Mesendoderm (in vitro differentiated cells): Measurements from ENCODE around the gene PDE11A.

ENCODE experiments used
- DNase-seq: peaks from one replicate; pipeline ENCODE4 v3.0.0; 2013
- H2AK5ac ChIP-seq: 2 replicates; pipeline ENCODE4 v1.6.1; 2013; ENCODE audit warnings: low read length, inconsistent platforms
- H2BK120ac ChIP-seq: 2 replicates; pipeline ENCODE4 v1.6.1; 2013; ENCODE audit warnings: low read depth, mild to moderate bottlenecking, low read length, moderate library complexity, mixed read lengths
- H2BK15ac ChIP-seq: replicated peaks from 2 replicates; pipeline ENCODE4 v1.6.1; 2013; ENCODE audit warnings: low read depth, mild to moderate bottlenecking, moderate library complexity
- H2BK5ac ChIP-seq: 2 replicates; pipeline ENCODE4 v1.6.1; 2013; ENCODE audit warnings: low read length, inconsistent platforms
- H3K18ac ChIP-seq: 2 replicates; pipeline ENCODE4 v1.6.1; 2013; ENCODE audit warnings: mild to moderate bottlenecking, low read length, mixed read lengths
- H3K23ac ChIP-seq: one replicate; pipeline ENCODE4 v1.6.1; 2013; ENCODE audit warnings: low read length
- H3K27ac ChIP-seq: 2 replicates; pipeline ENCODE4 v1.5.1; 2013; ENCODE audit warnings: low read depth, mild to moderate bottlenecking, inconsistent platforms, low read length, moderate library complexity
- H3K27me3 ChIP-seq: 2 replicates; pipeline ENCODE4 v1.6.1; 2013; ENCODE audit warnings: low read length, control low read depth, mild to moderate bottlenecking, inconsistent platforms; ENCODE audit not compliant: insufficient read depth, poor library complexity
- H3K36me3 ChIP-seq: 2 replicates; pipeline ENCODE4 v1.6.1; 2013; ENCODE audit warnings: low read length, inconsistent platforms; ENCODE audit not compliant: control insufficient read depth, insufficient read depth
- H3K4ac ChIP-seq: one replicate; pipeline ENCODE4 v1.6.1; 2013; ENCODE audit warnings: low read depth, mild to moderate bottlenecking, low read length, moderate library complexity
- H3K4me1 ChIP-seq: 2 replicates; pipeline ENCODE4 v1.6.1; 2013; ENCODE audit warnings: low read depth, low read length, inconsistent platforms; ENCODE audit not compliant: control insufficient read depth
- H3K4me2 ChIP-seq: 2 replicates; pipeline ENCODE4 v1.6.1; 2013; ENCODE audit warnings: low read length
- H3K4me3 ChIP-seq: 2 replicates; pipeline ENCODE4 v1.5.1; 2013; ENCODE audit warnings: mild to moderate bottlenecking, low read length
- H3K56ac ChIP-seq: one replicate; pipeline ENCODE4 v1.6.1; 2013; ENCODE audit warnings: low read length
- H3K79me1 ChIP-seq: 2 replicates; pipeline ENCODE4 v1.6.1; 2013; ENCODE audit warnings: low read length, inconsistent platforms
- H3K79me2 ChIP-seq: 2 replicates; pipeline ENCODE4 v1.6.1; 2013; ENCODE audit warnings: mild to moderate bottlenecking, low read length; ENCODE audit not compliant: control insufficient read depth, insufficient read depth
- H3K9ac ChIP-seq: 2 replicates; pipeline ENCODE4 v1.6.1; 2013; ENCODE audit warnings: low read length, inconsistent platforms
- H4K5ac ChIP-seq: one replicate; pipeline ENCODE4 v1.6.1; 2013; ENCODE audit warnings: low read length
- H4K8ac ChIP-seq: one replicate; pipeline ENCODE4 v1.6.1; 2013; ENCODE audit warnings: low read depth, mild to moderate bottlenecking, control low read depth, low read length, moderate library complexity
- WGBS: extraction: QIAGEN DNeasy Blood & Tissue Kit; methylation state at CpG from one replicate; pipeline ENCODE4 v1.1.7; 2013; ENCODE audit warnings: low lambda C conversion rate, missing lambda C conversion rate; ENCODE audit not compliant: insufficient coverage; ENCODE audit errors: extremely low coverage; 5-methylcytosine and 5-hydroxymethylcytosine counted together

PDE11A gene

DNA sequence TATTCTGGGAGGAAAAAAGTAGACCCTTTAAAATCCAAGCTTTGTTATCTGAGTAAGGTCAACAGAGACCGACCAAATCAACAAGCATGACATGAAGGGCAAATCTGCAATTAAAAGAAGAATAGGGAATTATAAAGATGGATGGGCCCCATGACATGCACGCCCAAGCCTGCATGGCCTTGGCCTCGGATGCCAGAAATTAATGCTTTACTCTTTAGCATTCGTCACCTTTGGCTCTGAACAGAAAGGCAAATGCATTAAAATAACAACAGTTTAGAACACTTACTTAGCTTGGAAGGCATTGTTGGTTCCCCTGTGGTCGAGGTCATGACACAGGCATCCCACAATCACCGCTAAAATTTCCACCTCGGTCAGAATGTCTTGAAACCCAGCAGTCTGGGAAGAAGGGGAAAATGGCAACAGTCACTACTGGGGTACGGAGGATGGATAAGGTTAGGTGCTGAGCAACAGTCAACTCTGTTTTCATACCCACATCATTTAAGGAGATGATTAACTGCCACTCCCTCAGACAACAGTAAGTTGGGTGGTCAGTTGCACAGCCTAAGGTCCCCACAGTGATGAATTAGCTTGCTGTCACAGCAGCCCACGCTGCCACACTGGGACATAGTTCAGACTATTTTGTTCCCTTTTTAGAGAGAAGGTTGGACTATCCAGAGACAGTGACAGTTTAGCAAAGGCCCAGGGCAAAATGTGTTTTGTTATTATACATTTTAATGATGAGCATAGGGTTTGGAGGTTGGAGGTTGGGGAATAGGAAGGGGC is 360.9 kb downstream of the PDE11A start:
- H2BK120ac ChIP-seq, result no peak overlapping the region
- H4K5ac ChIP-seq, result no peak overlapping the region
- no peaks in the 10 kb centered on the region for H3K27me3 ChIP-seq
- H3K23ac ChIP-seq, result no peak overlapping the region
- H2AK5ac ChIP-seq, result no peak overlapping the region
- H3K4me1 ChIP-seq, result no peaks in the 10 kb centered on the region
- H3K4ac ChIP-seq, result no peak overlapping the region
- H3K4me3 ChIP-seq, result no peak overlapping the region
- no CpG with 5 or more reads among the region's 9 CpGs for WGBS
- H3K18ac ChIP-seq, result no peak overlapping the region
- H3K79me1 ChIP-seq, result no peaks in the 10 kb centered on the region
- H3K27ac ChIP-seq, result no peak overlapping the region
- no peaks in the 10 kb centered on the region for H3K79me2 ChIP-seq
- no peak overlapping the region for H4K8ac ChIP-seq
- no peaks in the 10 kb centered on the region for H3K36me3 ChIP-seq
- no peak overlapping the region for H2BK5ac ChIP-seq
- no peak overlapping the region for H3K4me2 ChIP-seq
- no peak for DNase-seq
- H3K56ac ChIP-seq, result no peak overlapping the region
- no peak overlapping the region for H3K9ac ChIP-seq
- no peak overlapping the region for H2BK15ac ChIP-seq

DNA sequence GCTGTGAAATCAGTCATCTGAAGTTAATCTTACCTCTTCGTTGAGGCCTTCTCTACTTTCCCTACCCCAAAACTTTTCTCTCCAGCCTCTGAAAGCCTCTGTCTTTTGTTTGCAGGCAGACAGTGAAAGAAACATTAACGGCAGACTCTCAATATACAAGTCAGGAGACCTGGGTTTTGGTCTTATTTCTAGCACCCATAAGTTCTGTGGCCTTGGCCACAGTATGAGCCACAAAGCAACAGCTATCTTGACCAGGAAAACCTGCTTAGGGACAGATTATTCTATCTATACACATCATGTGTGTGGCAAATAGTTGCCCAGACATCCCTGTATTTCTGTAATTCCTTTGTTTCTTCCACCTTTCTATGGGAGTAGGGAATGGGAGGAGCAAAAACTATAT is 361.7 kb downstream of the PDE11A start:
- WGBS, result no CpG with 5 or more reads among the region's 2 CpGs
- Histone ChIP-seq H3K4me1 (no peaks in the 10 kb centered on the region), H3K4me3 (no peak overlapping the region), H2BK15ac (no peak overlapping the region), H3K56ac (no peak overlapping the region), H3K27me3 (no peaks in the 10 kb centered on the region), H2BK5ac (no peak overlapping the region), H3K23ac (no peak overlapping the region), H2BK120ac (no peak overlapping the region), H2AK5ac (no peak overlapping the region), H3K27ac (no peak overlapping the region), H3K36me3 (no peaks in the 10 kb centered on the region), H4K5ac (no peak overlapping the region), H3K4ac (no peak overlapping the region), H3K4me2 (no peak overlapping the region), H4K8ac (no peak overlapping the region), H3K79me2 (no peaks in the 10 kb centered on the region), H3K9ac (no peak overlapping the region), H3K18ac (no peak overlapping the region), H3K79me1 (no peaks in the 10 kb centered on the region)
- no peak for DNase-seq

DNA sequence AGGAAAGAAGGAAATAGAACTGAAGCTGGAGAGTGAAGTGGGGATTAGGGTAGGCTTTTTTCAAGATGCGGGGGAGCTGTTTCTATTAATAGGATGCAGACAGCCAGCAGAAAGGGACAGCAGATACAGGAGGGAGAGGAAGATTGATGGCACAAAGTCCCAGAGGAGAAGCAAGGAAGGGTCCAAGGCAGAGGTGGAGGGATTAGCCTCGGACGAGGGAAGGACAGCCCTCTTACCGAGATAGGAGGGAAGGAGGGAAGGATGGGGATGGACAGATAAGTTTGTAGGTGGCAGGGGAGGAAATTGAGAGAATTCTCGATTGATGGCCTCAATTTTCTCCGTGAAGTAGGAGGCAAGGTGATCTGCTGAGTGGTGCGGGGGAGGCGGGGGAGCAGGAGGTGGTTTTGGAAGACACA is 362.6 kb downstream of the PDE11A start:
- no peak overlapping the region for H4K5ac ChIP-seq
- no CpG with 5 or more reads among the region's 8 CpGs for WGBS
- H3K4me1 ChIP-seq, result no peaks in the 10 kb centered on the region
- DNase-seq, result no peak
- H3K79me1 ChIP-seq, result no peaks in the 10 kb centered on the region
- no peak overlapping the region for H3K4ac ChIP-seq
- no peak overlapping the region for H3K56ac ChIP-seq
- H3K23ac ChIP-seq, result no peak overlapping the region
- H3K27ac ChIP-seq, result no peak overlapping the region
- no peak overlapping the region for H4K8ac ChIP-seq
- no peak overlapping the region for H3K4me3 ChIP-seq
- H2BK15ac ChIP-seq, result no peak overlapping the region
- no peak overlapping the region for H2AK5ac ChIP-seq
- H2BK120ac ChIP-seq, result no peak overlapping the region
- H3K36me3 ChIP-seq, result no peaks in the 10 kb centered on the region
- H3K9ac ChIP-seq, result no peak overlapping the region
- H3K4me2 ChIP-seq, result no peak overlapping the region
- no peaks in the 10 kb centered on the region for H3K79me2 ChIP-seq
- H3K18ac ChIP-seq, result no peak overlapping the region
- H3K27me3 ChIP-seq, result no peaks in the 10 kb centered on the region
- H2BK5ac ChIP-seq, result no peak overlapping the region

DNA sequence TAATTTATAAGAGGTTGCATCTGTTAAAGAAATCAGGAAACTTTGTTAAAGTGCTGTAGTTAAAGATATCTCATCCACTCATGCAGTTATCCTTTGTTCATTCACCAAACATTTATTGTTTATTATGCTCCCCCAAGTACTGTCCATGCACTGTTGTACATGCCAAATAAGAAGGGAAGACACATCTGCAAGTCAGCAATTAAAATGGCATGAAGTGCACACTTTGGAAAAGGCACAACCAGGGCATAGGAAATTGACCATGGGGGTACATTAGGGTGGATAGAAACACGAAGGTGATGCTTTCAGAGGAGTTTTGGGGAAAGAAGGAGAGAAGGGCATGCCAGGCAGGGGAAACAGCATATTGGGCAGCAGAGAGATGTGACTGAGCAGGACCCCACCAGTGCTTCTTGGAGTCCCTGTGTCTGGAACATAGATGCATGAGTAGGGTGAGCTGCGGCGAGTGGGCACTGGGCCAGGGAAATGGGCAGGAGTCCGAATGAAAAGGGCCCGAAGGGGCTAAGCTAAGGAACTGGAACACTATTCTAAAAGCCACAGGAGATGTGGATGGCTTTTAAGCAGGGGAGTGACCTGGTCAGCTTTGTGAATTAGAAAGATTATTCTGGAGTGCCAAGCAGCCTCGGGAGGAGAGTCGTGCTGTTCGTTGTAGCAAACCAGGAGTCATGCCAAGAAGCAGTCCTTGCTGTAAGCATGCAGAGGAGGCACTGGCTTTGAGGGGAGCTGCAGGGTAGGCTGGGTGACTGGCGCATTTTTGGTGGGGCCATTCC is 363.7 kb downstream of the PDE11A start:
- H3K56ac ChIP-seq, result no peak overlapping the region

DNA sequence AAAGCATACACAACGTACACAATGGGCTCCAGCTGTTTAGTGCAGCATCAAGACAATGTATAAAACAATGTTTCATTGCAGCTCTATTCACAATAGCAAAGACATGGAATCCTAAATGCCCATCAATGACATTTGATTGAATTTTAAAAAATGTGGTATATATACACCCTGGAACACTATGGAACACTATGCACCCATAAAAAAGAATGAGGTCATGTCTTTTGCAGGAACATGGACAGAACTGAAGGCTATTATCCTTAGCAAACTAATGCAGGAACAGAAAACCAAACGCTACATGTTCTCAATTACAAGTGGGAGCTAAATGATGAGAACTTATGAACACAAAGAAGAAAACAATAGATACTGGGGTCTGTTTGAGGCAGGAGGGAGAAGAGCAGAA is 364.5 kb downstream of the PDE11A start:
- no peak overlapping the region for H4K5ac ChIP-seq
- H3K4ac ChIP-seq, result no peak overlapping the region
- no peaks in the 10 kb centered on the region for H3K79me2 ChIP-seq
- no peak overlapping the region for H3K56ac ChIP-seq
- no peak overlapping the region for H4K8ac ChIP-seq
- no peak overlapping the region for H3K9ac ChIP-seq
- H2BK5ac ChIP-seq, result no peak overlapping the region
- no peak overlapping the region for H2AK5ac ChIP-seq
- no peak overlapping the region for H3K4me2 ChIP-seq
- no peak overlapping the region for H3K23ac ChIP-seq
- DNase-seq, result no peak
- no peak overlapping the region for H3K27ac ChIP-seq
- no peak overlapping the region for H3K18ac ChIP-seq
- no peaks in the 10 kb centered on the region for H3K27me3 ChIP-seq
- no CpG with 5 or more reads among the region's 2 CpGs for WGBS
- no peak overlapping the region for H2BK120ac ChIP-seq
- no peaks in the 10 kb centered on the region for H3K79me1 ChIP-seq
- no peak overlapping the region for H3K4me3 ChIP-seq
- H3K4me1 ChIP-seq, result no peaks in the 10 kb centered on the region
- no peaks in the 10 kb centered on the region for H3K36me3 ChIP-seq
- H2BK15ac ChIP-seq, result no peak overlapping the region

More for the DNA sequence above, 363.7 kb downstream of the PDE11A start:
- no CpG with 5 or more reads among the region's 9 CpGs for WGBS
- H2BK5ac ChIP-seq, result no peak overlapping the region
- no peaks in the 10 kb centered on the region for H3K27me3 ChIP-seq
- H2AK5ac ChIP-seq, result no peak overlapping the region
- no peaks in the 10 kb centered on the region for H3K79me1 ChIP-seq
- H3K4me1 ChIP-seq, result no peaks in the 10 kb centered on the region
- no peak overlapping the region for H3K27ac ChIP-seq
- no peaks in the 10 kb centered on the region for H3K79me2 ChIP-seq
- H3K4me2 ChIP-seq, result no peak overlapping the region
- no peak overlapping the region for H3K18ac ChIP-seq
- H4K8ac ChIP-seq, result no peak overlapping the region
- no peak overlapping the region for H3K9ac ChIP-seq
- H3K4ac ChIP-seq, result no peak overlapping the region
- no peak overlapping the region for H3K23ac ChIP-seq
- no peak overlapping the region for H4K5ac ChIP-seq
- DNase-seq, result no peak
- H3K36me3 ChIP-seq, result no peaks in the 10 kb centered on the region
- H3K4me3 ChIP-seq, result no peak overlapping the region
- no peak overlapping the region for H2BK15ac ChIP-seq
- H2BK120ac ChIP-seq, result no peak overlapping the region
